HG03521 (cell line): ENCODE data around the gene DUS1L.

Experiments used
- ATAC-seq: cut with Tn5 transposase; IDR thresholded peaks from one replicate; pipeline ENCODE4 v1.9.1; 2021; ENCODE audit warnings: mild to moderate bottlenecking, moderate library complexity; ENCODE audit not compliant: unreplicated experiment

Gene DUS1L

DNA sequence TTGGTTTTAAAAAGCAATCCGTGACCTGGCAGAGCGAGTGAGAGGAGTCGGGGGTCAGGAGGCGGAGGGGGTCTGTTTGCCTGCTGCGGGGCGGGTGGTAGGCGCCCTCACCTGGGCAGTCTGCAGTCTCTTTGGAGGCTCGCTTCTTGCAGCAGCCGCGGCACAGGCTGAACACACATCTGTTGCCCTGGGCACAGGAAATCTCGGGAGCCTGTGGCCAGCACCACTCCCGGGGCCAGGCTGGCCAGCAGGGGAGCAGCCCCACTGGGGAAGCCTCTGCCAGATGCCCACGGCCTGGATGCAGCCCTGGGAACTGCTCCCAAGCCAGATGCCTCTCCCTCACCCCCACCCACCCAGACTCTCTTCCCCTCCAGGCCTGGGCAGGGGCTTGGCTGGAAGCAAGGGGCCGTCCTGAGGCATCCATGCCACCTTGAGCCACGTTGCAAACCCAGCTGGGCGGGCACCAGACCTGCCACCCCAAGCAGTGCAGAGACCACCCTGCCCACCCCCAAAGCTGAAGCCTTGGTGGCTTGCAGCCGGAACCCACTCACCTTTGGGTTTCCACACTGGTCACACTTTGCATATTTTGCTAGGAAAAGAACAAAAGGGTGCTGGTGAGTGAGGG is 7.3 kb downstream of the DUS1L start:
- no peak for ATAC-seq

- ATAC-seq = no peak
These were observed 8.6 kb downstream of the DUS1L start for GRCh38 chr17:82056729-82057621.

DNA sequence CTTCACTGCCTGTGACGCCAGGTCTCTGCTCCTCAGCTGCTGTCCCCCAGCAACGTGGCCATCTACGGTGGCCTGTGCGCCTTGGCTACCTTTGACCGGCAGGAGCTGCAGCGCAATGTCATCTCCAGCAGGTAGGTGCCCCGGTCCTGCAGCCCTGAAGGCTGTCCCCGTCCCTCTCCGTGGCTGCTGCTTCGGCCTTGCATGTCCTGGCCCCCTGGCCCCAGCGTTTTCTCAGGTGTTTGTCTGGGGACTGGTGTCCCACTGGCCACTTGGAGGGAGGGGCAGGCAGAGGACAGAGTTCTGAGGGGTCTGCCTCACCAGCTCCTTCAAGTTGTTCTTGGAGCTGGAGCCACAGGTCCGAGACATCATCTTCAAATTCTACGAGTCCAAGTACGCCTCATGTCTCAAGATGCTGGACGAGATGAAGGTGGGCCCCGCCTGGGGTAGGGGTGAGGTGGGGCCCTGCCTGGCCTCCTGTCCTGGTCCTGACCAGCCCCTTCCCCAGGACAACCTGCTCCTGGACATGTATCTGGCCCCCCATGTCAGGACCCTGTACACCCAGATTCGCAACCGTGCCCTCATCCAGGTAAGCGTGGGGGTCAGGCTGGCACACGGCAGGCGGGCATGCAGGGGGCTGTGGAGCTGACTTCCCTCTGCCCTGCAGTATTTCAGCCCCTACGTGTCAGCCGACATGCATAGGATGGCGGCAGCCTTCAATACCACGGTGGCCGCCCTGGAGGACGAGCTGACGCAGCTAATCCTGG is 9.5 kb downstream of the DUS1L start:
- no peak for ATAC-seq

DNA sequence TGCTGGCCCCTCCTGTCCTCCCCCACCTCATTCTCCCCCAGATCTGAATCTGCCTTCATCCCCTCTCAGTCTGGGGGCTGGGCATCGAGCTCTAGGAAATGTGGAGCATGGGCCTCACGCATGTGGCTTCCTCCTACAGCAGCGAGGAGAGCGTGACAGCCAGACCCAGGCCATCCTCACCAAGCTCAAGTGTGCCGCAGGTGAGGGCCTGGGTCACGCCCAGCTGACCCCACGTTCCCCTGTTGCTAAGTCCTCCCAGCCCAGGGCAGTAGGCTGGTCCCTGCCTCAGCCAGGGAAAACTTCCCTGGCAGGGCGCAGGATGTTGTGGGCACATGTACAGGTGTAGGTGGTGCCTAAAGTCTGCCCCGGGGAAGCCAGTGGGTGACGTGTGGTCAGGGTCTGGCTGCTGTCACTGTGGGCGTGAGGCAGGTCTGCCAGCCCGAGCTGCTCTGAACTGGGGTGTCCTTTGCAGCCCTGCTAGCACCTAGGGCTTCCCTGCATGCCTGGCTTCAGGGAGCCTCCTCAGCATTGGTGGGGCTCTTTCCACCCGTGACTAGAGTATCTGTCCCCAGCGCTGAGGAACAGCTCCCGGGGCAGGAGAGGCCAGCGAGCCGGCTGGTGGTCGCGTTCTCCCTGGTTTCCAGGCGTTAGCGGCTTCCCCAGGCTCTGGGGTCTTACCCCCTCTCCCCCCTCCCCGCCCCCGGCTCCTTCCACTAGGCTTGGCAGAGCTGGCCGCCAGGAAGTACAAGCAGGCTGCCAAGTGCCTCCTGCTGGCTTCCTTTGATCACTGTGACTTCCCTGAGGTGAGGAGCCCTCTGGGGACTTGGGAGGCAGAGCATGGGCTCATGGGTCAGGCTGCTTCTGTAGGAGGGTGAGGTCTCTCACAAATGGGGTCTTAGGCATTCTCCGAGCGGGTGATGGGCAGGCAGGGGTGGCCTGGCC is 10.3 kb downstream of the DUS1L start:
- ATAC-seq = no peak

- no peak for ATAC-seq
These were observed 11.1 kb downstream of the DUS1L start for GRCh38 chr17:82054351-82055022.

DNA sequence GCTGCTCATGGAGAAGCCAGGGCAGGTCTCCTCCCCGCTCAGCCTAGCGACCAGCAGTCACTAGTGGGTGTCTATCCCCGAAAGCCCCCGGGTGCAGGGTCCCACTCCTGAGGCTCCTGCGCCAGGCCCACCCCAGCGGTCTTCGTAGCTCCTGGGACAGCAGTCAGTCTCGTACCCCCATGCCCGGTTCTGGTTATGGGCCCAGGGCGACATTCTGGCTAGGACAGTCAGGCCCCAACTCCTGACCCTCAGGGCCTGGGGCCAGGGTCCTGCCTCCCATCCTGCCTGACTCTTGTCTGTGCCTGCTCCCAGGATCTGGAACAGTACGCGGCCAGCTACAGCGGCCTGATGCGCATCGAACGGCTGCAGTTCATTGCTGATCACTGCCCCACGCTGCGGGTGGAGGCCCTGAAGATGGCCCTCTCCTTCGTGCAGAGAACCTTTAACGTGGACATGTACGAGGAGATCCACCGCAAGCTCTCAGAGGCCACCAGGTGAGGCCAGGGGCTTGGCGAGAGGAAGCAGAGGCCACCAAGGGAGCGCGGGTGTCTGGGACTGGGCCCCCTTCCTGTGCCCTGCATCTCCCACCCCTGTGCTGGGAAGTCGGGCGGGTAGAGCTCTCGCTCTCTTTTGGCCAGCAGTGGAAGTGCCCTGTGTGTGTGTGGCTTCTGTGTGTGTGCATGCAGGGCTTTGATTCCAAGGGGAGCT is 11.9 kb downstream of the DUS1L start:
- ATAC-seq = no peak

- no peak for ATAC-seq
These were observed 12.5 kb downstream of the DUS1L start for GRCh38 chr17:82053130-82053529.

DNA sequence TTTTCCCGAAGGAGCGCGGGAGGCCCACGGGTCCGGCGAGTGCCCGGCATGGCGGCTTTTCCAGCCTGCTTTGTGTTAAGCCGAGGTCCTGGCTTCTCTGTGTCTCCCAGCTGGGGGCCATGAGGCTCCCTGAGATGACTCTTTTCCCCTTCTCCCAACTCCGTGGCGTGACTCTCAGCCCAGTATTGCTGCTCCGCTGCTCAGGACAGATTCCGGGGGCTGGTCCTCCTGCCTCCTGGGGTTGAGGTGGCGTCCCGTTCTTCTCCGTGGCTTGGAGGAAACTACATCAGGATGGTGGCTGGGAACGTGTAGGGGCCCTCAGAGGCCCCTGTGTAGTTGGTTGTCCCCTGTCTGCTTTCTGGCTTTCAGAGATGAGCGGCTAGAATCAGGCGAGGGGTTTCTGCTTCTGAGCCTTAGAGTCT is 13.0 kb downstream of the DUS1L start:
- ATAC-seq = no peak

DNA sequence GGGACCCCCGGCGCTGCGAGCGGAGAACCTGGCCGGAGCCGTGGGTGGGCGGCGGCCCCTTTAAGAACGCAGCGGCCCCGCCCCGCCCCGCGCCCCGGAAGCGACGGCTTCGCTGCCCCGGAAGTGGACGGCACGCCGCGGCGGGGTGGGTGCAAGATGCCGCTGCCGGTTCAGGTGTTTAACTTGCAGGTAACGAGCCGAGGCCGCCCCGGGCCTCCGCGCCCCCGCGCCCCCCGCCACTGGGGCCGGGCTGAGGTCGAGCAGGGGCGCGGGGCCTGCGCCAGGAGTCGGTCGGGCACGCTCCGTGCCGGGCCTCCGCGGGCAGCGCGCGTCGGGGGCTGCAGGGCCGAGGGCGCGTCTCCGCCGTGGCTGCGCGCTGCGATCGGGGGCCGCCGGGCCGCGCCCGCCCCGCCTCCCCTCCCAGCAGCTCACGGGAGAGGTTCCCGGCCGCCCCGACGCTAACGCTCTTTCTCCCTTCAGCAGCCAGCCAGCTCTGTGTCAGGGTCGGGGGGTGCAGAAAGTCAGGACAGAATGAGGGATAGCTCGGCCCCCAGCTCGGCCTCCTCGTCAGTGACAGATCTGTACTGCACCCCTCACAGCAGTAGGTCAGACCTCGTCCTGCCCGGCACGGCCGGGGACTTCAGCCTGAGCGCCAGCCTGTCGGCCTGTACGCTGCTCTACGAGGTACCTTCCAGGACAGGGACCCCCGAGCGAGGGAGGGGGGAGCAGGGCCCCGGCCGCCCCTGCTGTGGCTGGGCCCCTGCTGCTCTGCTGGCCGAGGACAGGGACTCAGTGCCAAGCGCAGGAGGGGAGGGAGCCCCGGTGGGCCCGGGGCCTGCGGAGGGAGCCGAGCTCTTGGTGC is 13.6 kb downstream of the DUS1L start, which contains the start of the genes GPS1 and RFNG:
TSS of gene GPS1 (plus strand) at position 123 of the 862 bp plus-strand sequence. CDS start at position 157, 34 bp downstream.
TSS of gene RFNG (minus strand) at position 36 of the 862 bp plus-strand sequence. CDS start 45 bp downstream, outside the sequence.
- peak; percentile 65 for ATAC-seq

DNA sequence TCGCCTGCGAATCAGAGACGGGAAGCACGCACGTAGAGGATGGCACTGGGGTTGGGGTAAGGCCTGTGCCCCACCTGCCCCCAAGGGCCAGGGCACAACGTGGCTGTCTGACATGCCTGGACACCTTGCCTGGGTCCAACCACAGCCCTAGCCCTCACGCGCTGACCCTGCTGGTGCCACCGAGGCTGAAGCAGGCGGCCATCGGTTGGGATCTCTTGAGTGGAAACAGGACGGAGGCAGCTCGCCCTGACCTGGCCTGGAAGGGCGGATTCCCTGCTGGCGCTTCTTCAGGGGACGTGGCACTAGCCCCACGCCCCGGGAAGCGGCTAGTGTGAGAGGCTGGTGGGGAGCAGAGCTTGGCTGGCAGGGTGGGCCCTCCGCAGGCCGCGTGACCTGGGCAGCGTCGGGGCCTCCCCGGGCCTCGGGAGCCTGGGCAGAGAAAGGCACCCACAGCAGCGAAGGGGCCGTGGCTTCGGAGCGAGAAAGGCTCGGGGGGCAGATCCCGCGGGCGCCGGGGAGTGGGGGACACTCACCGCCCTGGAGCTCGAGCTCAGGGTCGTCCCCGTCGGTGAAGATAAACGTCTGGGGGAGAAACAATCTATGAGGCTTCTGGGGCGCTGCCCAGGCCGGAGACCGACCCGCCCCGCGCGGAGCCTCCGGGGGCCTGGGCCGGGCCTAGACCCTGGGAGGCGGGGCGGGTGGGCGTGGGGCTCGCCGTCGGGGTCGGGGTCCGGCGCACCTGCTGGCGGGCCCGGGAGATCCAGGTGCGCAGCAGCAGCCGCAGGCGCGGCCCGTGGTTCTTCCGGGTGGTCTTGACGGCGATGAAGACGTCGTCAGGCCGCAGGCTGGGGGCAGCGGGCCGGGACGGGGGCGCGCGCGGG is 14.6 kb downstream of the DUS1L start:
- ATAC-seq = no peak

- no peak for ATAC-seq
These were observed 15.3 kb downstream of the DUS1L start for GRCh38 chr17:82050152-82050760.

DNA sequence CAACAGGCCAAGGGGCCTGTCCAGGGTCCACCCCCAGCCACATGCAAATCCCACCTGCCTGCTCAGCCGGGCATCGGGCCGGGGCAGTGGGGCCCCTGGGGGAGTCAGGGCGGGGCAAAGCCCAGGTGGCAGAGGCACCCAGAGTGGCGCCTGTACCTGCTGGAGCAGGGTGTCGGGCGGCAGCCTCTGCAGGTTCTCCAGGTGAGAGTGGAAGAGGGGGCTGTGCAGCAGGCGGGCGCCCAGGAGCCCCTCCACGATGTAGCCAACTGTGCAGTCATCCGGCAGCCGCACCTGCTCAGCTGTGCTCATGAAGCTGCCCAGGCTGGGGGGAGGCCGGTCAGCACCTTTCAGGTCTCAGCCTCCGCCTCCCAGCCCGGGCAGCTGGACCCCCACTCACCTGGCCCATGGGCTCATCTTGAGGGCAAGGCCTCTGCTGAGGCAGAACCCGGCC is 16.1 kb downstream of the DUS1L start:
- no peak for ATAC-seq

- no peak for ATAC-seq
These were observed 16.5 kb downstream of the DUS1L start for GRCh38 chr17:82049106-82049505.

GRCh38 chr17:82048571-82048971 is 17.0 kb downstream of the DUS1L start:
- ATAC-seq = no peak

DNA sequence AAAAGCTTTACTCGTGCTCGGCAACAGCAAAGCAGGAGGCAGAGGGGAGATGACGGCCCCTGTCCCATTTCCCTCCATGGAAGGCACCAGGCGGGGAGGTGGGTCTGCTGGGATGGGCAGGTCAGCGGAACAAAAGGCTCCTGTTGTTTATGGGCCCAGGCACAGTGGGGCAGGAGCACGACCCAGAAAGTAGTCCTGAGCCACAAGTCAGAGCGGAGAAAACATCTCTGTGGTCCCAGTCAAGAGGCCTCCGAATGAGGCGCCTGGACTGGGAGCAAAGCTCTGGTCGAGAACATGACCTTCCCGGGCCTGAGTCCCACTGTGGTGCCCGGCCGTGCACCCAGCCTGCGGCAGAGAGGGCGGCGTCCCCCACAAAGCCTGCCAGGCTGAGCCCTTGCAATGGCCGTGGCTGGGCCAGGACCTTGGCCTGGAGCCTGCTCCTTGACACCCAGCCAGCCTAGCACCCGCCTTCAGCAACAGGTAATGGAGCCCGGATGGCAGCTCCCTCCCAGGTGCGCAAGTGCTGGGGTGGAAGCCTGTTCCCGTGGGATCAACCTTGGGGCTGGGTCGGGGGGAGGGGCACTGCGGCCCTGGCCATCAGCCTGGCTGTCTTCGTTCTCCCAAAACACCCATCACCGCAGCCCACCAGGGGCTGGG is 17.6 kb downstream of the DUS1L start:
- ATAC-seq = no peak

GRCh38 chr17:82047379-82047778 is 18.2 kb downstream of the DUS1L start:
- no peak for ATAC-seq
